HG02798 (cell line): ENCODE measurements around the gene BATF.

Experiments
- ATAC-seq: cut with Tn5 transposase; IDR thresholded peaks from one replicate; pipeline ENCODE4 v1.9.1; 2021; ENCODE audit warnings: mild to moderate bottlenecking; ENCODE audit not compliant: unreplicated experiment, poor library complexity

Gene BATF

GRCh38 chr14:75531660-75532317 lies 9.5 kb downstream of the BATF start:
- ATAC-seq, result no peak

GRCh38 chr14:75533791-75534555 lies 11.7 kb downstream of the BATF start:
- ATAC-seq, result no peak

GRCh38 chr14:75535164-75535898 lies 13.1 kb downstream of the BATF start:
- ATAC-seq, result no peak

GRCh38 chr14:75537071-75537470 lies 14.8 kb downstream of the BATF start:
- no peak for ATAC-seq

- no peak for ATAC-seq
Observed at GRCh38 chr14:75539162-75539560, 16.9 kb downstream of the BATF start.

- ATAC-seq, result peak; percentile 72
Observed at GRCh38 chr14:75539561-75540478, 17.6 kb downstream of the BATF start.

- no peak for ATAC-seq
Observed at GRCh38 chr14:75540479-75540851, 18.2 kb downstream of the BATF start.

- peak; percentile 62 for ATAC-seq
Observed at GRCh38 chr14:75542588-75543091, 20.4 kb downstream of the BATF start.

- ATAC-seq, result no peak
Observed at GRCh38 chr14:75543253-75543652, 21.0 kb downstream of the BATF start.

- no peak for ATAC-seq
Observed at GRCh38 chr14:75543786-75544185, 21.5 kb downstream of the BATF start.

- ATAC-seq, result no peak
Observed at GRCh38 chr14:75545907-75546306, 23.6 kb downstream of the BATF start.

- ATAC-seq, result no peak
Observed at GRCh38 chr14:75547552-75548250, 25.4 kb downstream of the BATF start.

GRCh38 chr14:75548544-75548943 lies 26.3 kb downstream of the BATF start:
- ATAC-seq, result no peak

GRCh38 chr14:75549169-75549568 lies 26.9 kb downstream of the BATF start:
- peak; percentile 65 for ATAC-seq

GRCh38 chr14:75551021-75551420 lies 28.8 kb downstream of the BATF start:
- ATAC-seq, result no peak

- ATAC-seq, result no peak
Observed at GRCh38 chr14:75553157-75553556, 30.9 kb downstream of the BATF start.

GRCh38 chr14:75553761-75554364 lies 31.6 kb downstream of the BATF start:
- ATAC-seq, result no peak

- ATAC-seq, result no peak
Observed at GRCh38 chr14:75554482-75554881, 32.2 kb downstream of the BATF start.

GRCh38 chr14:75558440-75558839 lies 36.2 kb downstream of the BATF start:
- no peak for ATAC-seq
